ENCODE results near the gene EML6. TPM values are rescaled to one million over a fixed set of nuclear protein-coding genes. Genes with fewer than 3 reads are reported as not detected.

The EML6 gene
- total and polyA plus RNA-seq, 2 of the 8 experiments (the other 6 are each of a cell fraction or from before 2014, with no cell fraction given): 1.2 to 1.6 TPM

- Histone ChIP-seq H3K23me2 (ENCODE audit: low read depth, low read length) (peaks cover 11% of the 10 kb centered on the region; the same call in 1 of the 2 replicates), H2AFZ (ENCODE audit: low read length) (no peak overlapping the region), H3K14ac (ENCODE audit: insufficient read length) (no peak overlapping the region), H3K18ac (ENCODE audit: extremely low read depth, low read length) (no peak overlapping the region), H4K8ac (ENCODE audit: extremely low read depth, insufficient read depth, low read length) (no peak overlapping the region), H2BK20ac (ENCODE audit: low read length) (no peak overlapping the region), H2BK5ac (ENCODE audit: low read depth, low read length) (no peak overlapping the region), H3K36me3 (ENCODE audit: control insufficient read depth in 2 of 4, insufficient read depth in 4 of 4, low read length in 3 of 4) (no peaks in the 10 kb centered on the region), H3K9ac (replicated peaks in 1 of 4; ENCODE audit: extremely low read depth in 1 of 4, low read depth in 3 of 4, low read length in 3 of 4) (peak overlapping the region in 1 of 4 experiments; percentile 63; a peak in 1 of 7 replicates), H3K4ac (replicated peaks; ENCODE audit: insufficient read length, low read depth, low read length) (no peak overlapping the region), H4K20me1 (replicated peaks in 1 of 2; ENCODE audit: control insufficient read depth in 1 of 2, insufficient read depth in 2 of 2, low read length in 2 of 2) (peaks cover 0 to 2% of the 10 kb centered on the region in 2 experiments), H2BK12ac (ENCODE audit: low read depth, low read length) (no peak overlapping the region), H3K79me1 (ENCODE audit: low read depth, low read length) (no peaks in the 10 kb centered on the region), H2AK5ac (ENCODE audit: low read depth, low read length) (no peak overlapping the region), H3K23ac (ENCODE audit: insufficient read length) (no peak overlapping the region), H4K91ac (replicated peaks; ENCODE audit: insufficient read length, low read length) (no peak overlapping the region), H3K4me2 (ENCODE audit: insufficient read depth in 1 of 2, low read depth in 2 of 2, low read length in 2 of 2) (peak overlapping the region; percentile 93 to 94), H4K5ac (ENCODE audit: insufficient read length, low read depth, low read length) (no peak overlapping the region), H3K4me3 (ENCODE audit: extremely low read depth in 1 of 4, insufficient read depth in 2 of 4, low read depth in 3 of 4, low read length in 4 of 4) (peak overlapping the region; percentile 68 to 93 (median 88)), H3K79me2 (ENCODE audit: control insufficient read depth in 1 of 2, insufficient read depth in 2 of 2, low read length in 2 of 2) (no peaks in the 10 kb centered on the region), H3K27ac (ENCODE audit: low read depth, low read length) (no peak overlapping the region), H3K56ac (replicated peaks; ENCODE audit: insufficient read length, low read depth, low read length) (no peak overlapping the region), H2BK120ac (replicated peaks; ENCODE audit: low read depth, low read length) (no peak overlapping the region), H3K27me3 (replicated peaks in 1 of 4; ENCODE audit: control insufficient read depth in 3 of 4, extremely low read depth in 1 of 4, insufficient read depth in 3 of 4, low read length in 3 of 4) (peaks cover 16 to 37% (median 22%) of the 10 kb centered on the region in 4 experiments), H3K9me3 (ENCODE audit: insufficient read depth in 2 of 2, low read depth in 1 of 2, low read length in 1 of 2) (no peaks in the 10 kb centered on the region), H2BK15ac (ENCODE audit: low read length) (no peak overlapping the region), H3K4me1 (replicated peaks in 1 of 4; ENCODE audit: control insufficient read depth in 3 of 4, insufficient read depth in 4 of 4, low read length in 3 of 4) (peaks cover 0 to 9% (median 0%) of the 10 kb centered on the region in 4 experiments; a peak in 2 of 7 replicates)
- WGBS, 2 experiments (ENCODE audit: extremely low coverage in 1 of 2, insufficient coverage in 1 of 2, insufficient read length in 1 of 2, insufficient replicate concordance in 2 of 2, low coverage in 1 of 2, low lambda C conversion rate in 2 of 2, missing lambda C conversion rate in 1 of 2): 1% methylated on average over 50 of the region's 87 CpGs; no CpG with 5 or more reads in 1 of the 2 experiments
- ChIA-PET CTCF (ENCODE audit: partially characterized antibody) (interaction anchor here (1.0 kb wide), 1 partner anchor 38 kb away, joined by 3 read pairs; no protein-coding TSS in a partner anchor), POLR2A (ENCODE audit: partially characterized antibody) (interaction anchor here (1.6 kb wide), 1 partner anchor 18 kb away, joined by 5 read pairs; no protein-coding TSS in a partner anchor)
- peak in 1 of 2 experiments; percentile 67 for DNase-seq (ENCODE audit: low read depth in 1 of 2, low spot score in 2 of 2)
- no peak for FAIRE-seq
- no peak for TF ChIP-seq ATF3 (IDR thresholded peaks at IDR 0.05; ENCODE audit: insufficient read depth, low read depth, low read length)
- no peak for TF ChIP-seq RFX5 (IDR thresholded peaks at IDR 0.05; ENCODE audit: borderline replicate concordance, low read depth, low read length)
- TF ChIP-seq SUZ12 (IDR thresholded peaks at IDR 0.05; ENCODE audit: low read length): 0 out of 2 replicates have a peak, but pooled peaks have one; percentile 46
- no peak for TF ChIP-seq POLR2AphosphoS5 (IDR thresholded peaks at IDR 0.05; ENCODE audit: low read depth, low read length)
- peak in 1 of 2 experiments; percentile 46; a peak in 1 of 4 replicates for TF ChIP-seq SIN3A (conservative IDR thresholded peaks at IDR 0.05 in 1 of 2, IDR thresholded peaks at IDR 0.05 in 1 of 2; ENCODE audit: low read depth in 1 of 2, low read length in 2 of 2)
- no peak for TF ChIP-seq MAFK (IDR thresholded peaks at IDR 0.05; ENCODE audit: low read depth, low read length)
- no peak for TF ChIP-seq SIX5 (IDR thresholded peaks at IDR 0.05; ENCODE audit: low read depth, low read length)
- TF ChIP-seq SAP30 (IDR thresholded peaks at IDR 0.05; ENCODE audit: insufficient read depth, insufficient replicate concordance, low read length): no peak
- no peak for TF ChIP-seq CTBP2 (IDR thresholded peaks at IDR 0.05; ENCODE audit: borderline replicate concordance, insufficient read depth, insufficient read length, low read length)
- no peak for TF ChIP-seq MAX (IDR thresholded peaks at IDR 0.05)
Measured at GRCh38 chr2:54724560-54725342, 1.3 kb downstream of the EML6 start.
